Muscle of arm (tissue), 12 donors: ENCODE data around the gene ENPP1. TPM values are rescaled to one million over a fixed set of nuclear protein-coding genes. Genes with fewer than 3 reads are reported as not detected.

ENCODE experiments used
- DNase-seq: peaks from one replicate; pipeline ENCODE4 v3.0.0-alpha.2; 2013
- polyA plus RNA-seq, 12 donors: library from polyadenylated mRNA; unstranded; fragments of 120-200 nt; gene quantifications; one replicate each; pipeline ENCODE4 v1.2.1, GENCODE V29; 2013; ENCODE audit not compliant: insufficient read length in 12 of 12

Gene ENPP1
- polyA plus RNA-seq, 12 donors = 13.1 to 92.7 (median 20.0) TPM

GRCh38 chr6:131782764-131783163 is 25.1 kb upstream of the ENPP1 start:
- no peak for DNase-seq

DNA sequence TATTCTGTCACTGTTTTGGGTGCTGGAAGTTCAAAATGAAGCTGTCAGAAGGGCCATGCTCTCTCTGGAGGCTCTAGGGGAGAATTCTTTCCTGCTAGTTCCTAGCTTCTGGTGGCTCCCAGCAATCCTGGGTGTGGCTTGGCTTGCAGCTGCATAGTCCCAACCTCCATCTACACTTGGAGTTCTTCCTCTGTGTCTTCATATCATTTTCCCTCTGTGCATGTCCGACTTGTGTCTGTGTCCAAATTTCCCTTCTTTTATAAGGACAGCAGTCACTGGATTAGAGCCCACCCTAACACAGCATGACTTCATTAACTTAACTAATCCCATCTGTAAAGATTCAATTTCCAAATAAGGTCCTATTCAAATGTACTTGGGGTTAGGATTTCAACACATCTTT is 23.3 kb upstream of the ENPP1 start:
- peak; percentile 86 for DNase-seq

DNA sequence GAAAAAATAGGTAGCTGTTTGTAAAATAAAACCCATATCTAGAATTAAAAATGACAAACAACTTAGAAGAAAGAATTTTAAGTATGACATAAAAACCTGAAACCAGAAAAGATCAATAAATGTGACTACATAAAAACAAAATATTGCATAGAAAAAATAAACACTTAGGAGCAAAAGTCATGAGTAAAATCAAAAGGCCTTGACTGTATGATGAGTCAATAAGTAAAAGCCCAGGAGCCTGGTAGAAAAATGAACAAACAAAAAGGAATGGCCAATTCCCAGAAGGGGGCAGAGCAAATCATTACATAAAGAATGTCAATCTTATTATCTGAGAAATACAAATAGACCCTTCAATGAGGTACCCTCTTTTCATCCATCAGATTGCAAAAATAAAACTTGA is 20.7 kb upstream of the ENPP1 start:
- no peak for DNase-seq

DNA sequence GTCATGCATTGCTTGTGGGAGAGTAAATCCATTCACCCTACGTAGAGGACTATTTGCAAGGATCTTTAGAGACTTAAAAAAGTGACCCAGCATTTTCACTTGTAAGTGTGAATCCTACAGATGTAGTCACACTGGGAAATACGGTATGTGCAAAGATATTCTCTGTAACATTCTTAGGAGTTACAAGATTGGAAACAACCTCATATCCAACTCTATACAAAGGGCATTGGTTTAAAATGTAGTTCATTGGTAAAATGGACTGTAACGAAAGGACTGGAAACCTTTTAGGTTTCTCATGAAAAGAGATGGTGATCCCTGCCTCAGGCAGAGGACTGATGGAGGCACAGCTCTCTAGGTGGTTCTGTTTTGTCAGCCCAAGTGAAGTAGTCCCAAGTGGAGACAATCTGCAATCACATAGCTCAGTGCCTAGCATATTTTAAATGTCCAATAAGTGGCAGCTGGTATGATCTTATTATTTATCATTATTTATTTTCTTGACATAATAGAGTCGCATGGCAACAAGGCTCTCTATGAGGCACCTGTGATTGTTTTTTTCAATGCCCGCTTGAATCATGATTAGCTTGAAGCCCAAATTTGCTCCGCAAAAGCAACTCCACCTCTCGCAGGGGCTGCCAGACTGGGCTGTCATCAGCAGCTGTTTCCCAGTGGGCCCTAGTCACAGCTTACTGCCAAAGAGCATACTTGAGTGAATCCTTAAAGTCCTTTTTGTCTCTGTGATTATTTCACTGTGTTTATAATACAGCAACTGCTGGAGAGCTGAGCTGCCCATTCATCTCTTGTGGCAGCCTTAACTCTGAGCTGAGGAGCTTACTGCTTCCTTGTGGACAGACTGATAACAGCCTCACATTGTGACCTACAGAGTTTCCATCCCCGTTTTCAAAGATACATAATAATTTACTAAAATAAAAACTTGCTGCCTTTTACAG is 19.8 kb upstream of the ENPP1 start:
- DNase-seq = peak; percentile 82

- DNase-seq = no peak
Observed at GRCh38 chr6:131789219-131789618, 18.6 kb upstream of the ENPP1 start.

DNA sequence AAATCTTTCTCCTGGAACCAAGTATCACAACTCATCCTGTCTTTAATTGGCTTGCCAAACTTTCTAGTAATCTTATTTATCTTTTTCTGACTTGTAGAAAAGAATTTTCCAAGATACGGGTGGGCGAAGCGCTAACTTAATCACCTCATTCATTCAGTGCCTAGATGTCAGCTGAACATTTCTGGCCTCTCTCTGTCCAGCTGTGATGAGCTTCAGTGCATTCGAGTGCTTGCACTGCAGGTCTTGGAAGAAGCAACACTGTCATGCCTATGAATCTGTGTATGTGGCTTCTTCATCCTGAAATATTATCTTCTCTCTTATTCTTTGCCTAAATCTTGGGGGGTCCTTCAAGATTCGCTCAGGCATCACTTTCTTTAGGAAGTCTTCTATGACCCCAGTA is 16.3 kb upstream of the ENPP1 start:
- no peak for DNase-seq

DNA sequence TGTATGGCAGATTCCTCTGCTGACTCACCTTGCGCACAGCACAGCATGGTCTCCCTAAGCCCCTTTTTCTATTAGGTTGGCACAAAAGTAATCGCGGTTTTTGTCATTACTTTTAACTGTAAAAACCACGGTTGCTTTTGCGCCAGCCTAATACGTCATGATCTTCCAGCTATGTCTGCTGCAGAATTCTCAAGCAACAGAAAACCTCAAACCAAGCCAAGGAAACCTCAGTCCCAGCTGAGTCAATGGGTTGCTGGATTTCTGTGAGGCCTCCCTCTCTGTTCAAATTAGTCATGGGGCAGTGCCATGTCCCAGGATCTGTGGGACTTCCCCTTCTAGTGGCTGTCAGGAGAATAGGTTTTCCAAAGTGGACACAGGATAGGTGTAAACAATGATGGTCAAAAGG is 15.7 kb upstream of the ENPP1 start:
- DNase-seq = no peak

GRCh38 chr6:131795366-131795765 is 12.5 kb upstream of the ENPP1 start:
- no peak for DNase-seq

DNA sequence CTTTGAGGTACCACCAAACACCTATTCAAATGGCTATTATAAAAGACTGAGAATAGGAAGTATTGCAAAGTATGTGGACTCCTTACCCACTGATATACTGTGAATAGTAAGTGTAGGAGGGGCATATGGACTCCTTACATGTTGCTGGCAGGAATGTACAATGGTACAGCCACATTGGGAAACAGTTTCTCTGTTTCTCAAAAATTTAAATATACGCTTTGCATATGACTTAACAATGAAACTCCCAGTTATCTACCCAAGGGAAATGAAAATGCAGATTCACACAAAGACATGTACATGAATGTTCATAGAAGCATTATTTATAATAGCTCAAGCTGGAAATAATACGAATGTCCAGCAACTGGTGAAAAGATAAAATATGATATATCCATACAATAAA is 5.5 kb upstream of the ENPP1 start:
- no peak for DNase-seq

- DNase-seq = no peak
Observed at GRCh38 chr6:131803007-131803769, 4.6 kb upstream of the ENPP1 start.

DNA sequence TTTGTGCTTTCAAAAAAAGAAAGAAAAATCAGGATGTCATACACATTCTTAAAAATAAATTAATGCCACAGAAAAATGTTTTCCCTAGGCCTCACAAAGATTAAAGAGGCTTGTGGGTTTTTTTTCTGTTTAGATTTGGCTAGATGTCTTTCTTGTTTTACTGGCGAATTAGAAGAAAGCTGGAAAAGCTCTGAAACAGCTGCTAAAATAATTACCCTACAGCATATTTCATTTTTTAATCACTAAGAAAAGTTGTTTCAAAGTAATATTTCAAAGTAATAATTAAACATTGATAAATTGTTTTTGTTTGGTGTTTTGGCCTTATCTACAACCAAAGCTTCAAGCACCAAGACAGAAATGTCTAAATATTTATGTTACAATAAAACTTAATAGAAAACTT is 3.7 kb upstream of the ENPP1 start:
- DNase-seq = no peak

DNA sequence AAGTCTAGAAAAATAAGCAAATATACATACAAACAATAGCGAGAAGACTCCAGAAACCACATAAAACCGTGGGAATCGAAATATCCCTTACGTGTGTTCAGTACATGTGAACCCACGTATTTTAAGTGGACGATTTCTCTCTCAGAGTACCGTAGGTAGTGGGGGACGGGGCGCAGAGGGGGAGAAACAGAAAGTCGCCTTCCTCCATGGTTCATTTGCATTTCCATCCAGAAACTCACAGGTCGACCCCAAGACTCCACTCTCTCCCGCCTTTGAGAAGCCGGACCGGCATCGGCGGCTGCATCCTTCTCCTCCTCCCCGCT is 538 bp upstream of the ENPP1 start:
- no peak for DNase-seq

- DNase-seq = no peak
Observed at GRCh38 chr6:131808460-131809269, 845 bp downstream of the ENPP1 start.

GRCh38 chr6:131811500-131811899 is 3.7 kb downstream of the ENPP1 start:
- DNase-seq = no peak

- no peak for DNase-seq
Observed at GRCh38 chr6:131813991-131814390, 6.2 kb downstream of the ENPP1 start.

DNA sequence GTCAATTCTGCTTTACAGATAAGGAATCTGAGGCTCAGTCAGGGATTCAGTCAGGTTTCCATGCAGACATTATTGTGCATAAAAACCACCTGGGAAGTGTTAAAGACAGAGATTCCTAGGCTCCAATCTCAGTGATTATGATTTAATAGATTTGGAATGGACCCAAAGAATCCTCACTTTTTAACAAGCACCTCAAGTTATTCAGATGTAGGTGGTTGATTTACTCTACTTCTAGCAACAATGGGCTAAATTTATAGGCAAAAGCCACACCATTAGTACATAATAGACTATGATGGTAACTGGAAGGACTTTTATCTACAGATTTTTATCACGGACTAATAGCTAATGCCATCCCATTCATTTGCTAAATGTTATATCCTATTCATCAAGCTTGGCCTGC is 9.0 kb downstream of the ENPP1 start:
- no peak for DNase-seq

GRCh38 chr6:131819572-131820124 is 11.8 kb downstream of the ENPP1 start:
- peak; percentile 19 for DNase-seq

GRCh38 chr6:131821010-131821807 is 13.4 kb downstream of the ENPP1 start:
- no peak for DNase-seq

GRCh38 chr6:131822119-131822518 is 14.3 kb downstream of the ENPP1 start:
- no peak for DNase-seq

GRCh38 chr6:131823276-131823902 is 15.6 kb downstream of the ENPP1 start:
- no peak for DNase-seq

GRCh38 chr6:131825946-131826345 is 18.1 kb downstream of the ENPP1 start:
- no peak for DNase-seq
